ENCODE measurements around the gene FAAP20.

Gene FAAP20

DNA sequence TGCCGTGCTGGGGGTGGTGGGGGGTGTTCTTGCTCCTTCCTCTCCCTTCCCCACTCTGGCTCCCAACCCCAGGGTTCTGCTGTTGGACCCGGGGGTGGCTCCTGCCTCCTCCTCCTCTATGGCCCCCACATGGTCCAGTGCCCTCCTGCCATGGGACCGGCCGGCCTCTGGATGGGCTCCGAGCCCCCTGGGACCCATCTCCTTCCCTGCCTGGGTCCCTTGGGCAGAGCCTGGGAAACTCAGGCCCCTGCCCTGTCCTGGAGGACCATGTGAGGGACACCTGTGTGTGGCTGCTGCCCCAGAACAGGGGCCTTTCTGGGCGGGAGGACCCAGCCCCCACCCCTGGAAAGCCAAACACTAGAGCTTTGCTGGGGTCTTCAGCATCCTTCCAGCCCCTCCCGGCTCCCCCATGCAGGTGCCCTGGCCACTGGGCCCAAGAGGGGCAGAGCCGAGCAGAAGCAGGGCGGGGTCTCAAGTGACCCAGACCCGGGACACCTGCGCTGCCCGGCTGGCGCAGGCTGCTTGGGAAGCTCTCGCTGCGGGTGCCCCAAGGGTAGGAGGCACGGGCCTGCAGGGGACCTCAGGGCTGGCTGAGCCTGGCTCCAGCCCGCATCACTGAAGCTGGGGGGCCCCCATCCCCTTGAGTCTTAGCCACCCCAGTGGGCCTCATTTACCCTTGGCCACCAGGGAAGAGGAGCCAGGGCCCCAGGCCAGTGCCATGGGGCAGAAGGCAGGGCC, 2.5 kb upstream of the FAAP20 start:
- no peak for TF ChIP-seq EZH2phosphoT487 (IDR thresholded peaks at IDR 0.05; ENCODE audit: borderline replicate concordance)
- TF ChIP-seq, protein P1, sequence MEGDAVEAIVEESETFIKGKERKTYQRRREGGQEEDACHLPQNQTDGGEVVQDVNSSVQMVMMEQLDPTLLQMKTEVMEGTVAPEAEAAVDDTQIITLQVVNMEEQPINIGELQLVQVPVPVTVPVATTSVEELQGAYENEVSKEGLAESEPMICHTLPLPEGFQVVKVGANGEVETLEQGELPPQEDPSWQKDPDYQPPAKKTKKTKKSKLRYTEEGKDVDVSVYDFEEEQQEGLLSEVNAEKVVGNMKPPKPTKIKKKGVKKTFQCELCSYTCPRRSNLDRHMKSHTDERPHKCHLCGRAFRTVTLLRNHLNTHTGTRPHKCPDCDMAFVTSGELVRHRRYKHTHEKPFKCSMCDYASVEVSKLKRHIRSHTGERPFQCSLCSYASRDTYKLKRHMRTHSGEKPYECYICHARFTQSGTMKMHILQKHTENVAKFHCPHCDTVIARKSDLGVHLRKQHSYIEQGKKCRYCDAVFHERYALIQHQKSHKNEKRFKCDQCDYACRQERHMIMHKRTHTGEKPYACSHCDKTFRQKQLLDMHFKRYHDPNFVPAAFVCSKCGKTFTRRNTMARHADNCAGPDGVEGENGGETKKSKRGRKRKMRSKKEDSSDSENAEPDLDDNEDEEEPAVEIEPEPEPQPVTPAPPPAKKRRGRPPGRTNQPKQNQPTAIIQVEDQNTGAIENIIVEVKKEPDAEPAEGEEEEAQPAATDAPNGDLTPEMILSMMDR (conservative IDR thresholded peaks at IDR 0.05; ENCODE audit: low read length), result no peak
- H2AFZ ChIP-seq (ENCODE audit: low read length), result no peak overlapping the region
- H3K4me1 ChIP-seq (ENCODE audit: insufficient read depth, low read length, poor library complexity, severe bottlenecking), result peaks cover 9% of the 10 kb centered on the region
- H3F3A ChIP-seq (ENCODE audit: low read depth), result no peaks in the 10 kb centered on the region
- H3K9me3 ChIP-seq (ENCODE audit: insufficient read depth, low read depth, low read length), result no peaks in the 10 kb centered on the region
- H3K4me2 ChIP-seq (ENCODE audit: low read depth, low read length, poor library complexity, severe bottlenecking), result no peak overlapping the region
- no peak overlapping the region for H3K4me3 ChIP-seq (ENCODE audit: low read length, poor library complexity, severe bottlenecking)
- no peaks in the 10 kb centered on the region for H3K27me3 ChIP-seq (ENCODE audit: insufficient read depth, low read length, poor library complexity, severe bottlenecking)
- no peak overlapping the region for H3K9ac ChIP-seq (ENCODE audit: low read depth, low read length, poor library complexity, severe bottlenecking)
- H3K36me3 ChIP-seq (ENCODE audit: insufficient read depth, low read length), result no peaks in the 10 kb centered on the region
- no peaks in the 10 kb centered on the region for H3K9me2 ChIP-seq (replicated peaks; ENCODE audit: low read depth, low read length)
- peaks cover under 1% of the 10 kb centered on the region for H4K20me1 ChIP-seq (ENCODE audit: insufficient read depth, low read length, poor library complexity, severe bottlenecking)
- peaks cover 20% of the 10 kb centered on the region for H3K79me2 ChIP-seq (ENCODE audit: insufficient read depth, low read length)

DNA sequence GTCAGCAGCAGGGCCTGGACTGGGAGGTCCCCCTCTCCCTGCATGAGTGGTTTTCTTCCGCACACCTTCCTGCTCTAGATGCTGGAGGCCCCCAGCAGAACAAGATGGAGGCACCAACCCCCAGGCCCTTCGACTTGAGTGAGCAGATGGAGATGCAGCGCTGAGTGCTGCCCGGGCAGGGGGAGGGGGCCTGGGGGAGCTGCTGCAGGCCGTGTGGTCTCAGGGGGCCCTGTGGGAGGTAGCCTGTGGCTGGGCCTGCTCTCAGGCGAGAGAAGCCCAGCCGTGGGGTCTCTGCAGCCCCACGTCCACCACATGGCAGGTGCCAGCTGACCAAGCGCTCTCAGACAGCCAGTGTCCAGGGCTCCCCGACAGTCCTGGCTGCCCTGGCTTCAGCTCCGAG, 1.2 kb upstream of the FAAP20 start:
- no peak overlapping the region for H2AFZ ChIP-seq (ENCODE audit: low read length)
- H3F3A ChIP-seq (ENCODE audit: low read depth), result no peaks in the 10 kb centered on the region

DNA sequence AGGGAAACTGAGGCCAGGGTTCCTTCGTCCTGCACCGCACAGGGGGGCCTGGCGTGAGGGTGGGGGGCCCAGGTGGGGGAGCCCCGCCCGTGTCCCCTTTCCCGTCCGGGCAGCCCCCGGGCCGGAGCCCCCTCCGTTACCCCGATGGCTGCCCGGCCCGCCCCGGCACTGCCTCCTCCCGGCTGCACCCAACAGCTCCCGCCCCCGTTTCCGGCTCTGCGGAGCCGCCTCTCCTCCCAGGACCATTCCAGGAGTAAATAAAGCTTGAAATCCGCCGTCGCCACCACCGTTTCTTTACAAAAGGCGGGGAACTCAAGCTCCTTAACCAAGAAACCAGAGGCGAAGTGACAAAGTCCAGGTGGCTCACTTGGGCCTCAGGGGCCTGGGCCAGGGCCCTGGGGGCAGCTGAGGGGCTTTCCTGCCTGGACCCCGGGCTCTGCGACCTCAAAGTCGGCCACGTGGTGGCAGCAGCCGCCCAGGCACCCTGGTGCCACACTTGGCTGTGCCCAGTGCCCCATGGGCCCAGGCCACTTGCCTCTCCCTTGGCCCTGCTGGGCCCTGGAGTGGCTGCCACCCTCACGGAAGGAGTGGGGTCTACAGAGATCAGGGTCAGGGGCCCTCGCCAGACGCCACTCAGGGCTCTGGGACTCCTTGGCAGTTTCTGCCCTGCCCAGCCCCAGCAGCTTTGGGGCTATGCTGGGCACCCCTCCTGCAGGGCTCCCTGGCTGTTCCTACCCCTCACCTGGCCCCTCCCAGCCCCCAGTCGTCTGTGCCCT, 514 bp upstream of the FAAP20 start:
- H3K27me3 ChIP-seq (ENCODE audit: insufficient read depth, low read length, poor library complexity, severe bottlenecking), result no peaks in the 10 kb centered on the region
- H2AFZ ChIP-seq (ENCODE audit: low read length), result peak overlapping the region; percentile 88
- H3K9me2 ChIP-seq (replicated peaks; ENCODE audit: low read depth, low read length), result no peaks in the 10 kb centered on the region
- H3K36me3 ChIP-seq (ENCODE audit: insufficient read depth, low read length), result no peaks in the 10 kb centered on the region
- H3K4me1 ChIP-seq (ENCODE audit: insufficient read depth, low read length, poor library complexity, severe bottlenecking), result peaks cover 14% of the 10 kb centered on the region
- H3K4me2 ChIP-seq (ENCODE audit: low read depth, low read length, poor library complexity, severe bottlenecking), result peak overlapping the region; percentile 62
- H3K9ac ChIP-seq (ENCODE audit: low read depth, low read length, poor library complexity, severe bottlenecking), result peak overlapping the region; percentile 69
- H4K20me1 ChIP-seq (ENCODE audit: insufficient read depth, low read length, poor library complexity, severe bottlenecking), result peaks cover 8% of the 10 kb centered on the region
- TF ChIP-seq, protein P1 (conservative IDR thresholded peaks at IDR 0.05; ENCODE audit: low read length), result peak; percentile 85
- TF ChIP-seq EZH2phosphoT487 (IDR thresholded peaks at IDR 0.05; ENCODE audit: borderline replicate concordance), result no peak
- no peaks in the 10 kb centered on the region for H3K9me3 ChIP-seq (ENCODE audit: insufficient read depth, low read depth, low read length)
- peaks cover 30% of the 10 kb centered on the region for H3K79me2 ChIP-seq (ENCODE audit: insufficient read depth, low read length)
- H3K4me3 ChIP-seq (ENCODE audit: low read length, poor library complexity, severe bottlenecking), result peak overlapping the region; percentile 69
- no peaks in the 10 kb centered on the region for H3F3A ChIP-seq (ENCODE audit: low read depth)

More for the DNA sequence above, 1.2 kb upstream of the FAAP20 start:
- peak overlapping the region; percentile 69 for H3K4me3 ChIP-seq (ENCODE audit: low read length, poor library complexity, severe bottlenecking)
- peaks cover 14% of the 10 kb centered on the region for H3K4me1 ChIP-seq (ENCODE audit: insufficient read depth, low read length, poor library complexity, severe bottlenecking)
- no peaks in the 10 kb centered on the region for H3K9me2 ChIP-seq (replicated peaks; ENCODE audit: low read depth, low read length)
- H4K20me1 ChIP-seq (ENCODE audit: insufficient read depth, low read length, poor library complexity, severe bottlenecking), result peaks cover 8% of the 10 kb centered on the region
- no peaks in the 10 kb centered on the region for H3K27me3 ChIP-seq (ENCODE audit: insufficient read depth, low read length, poor library complexity, severe bottlenecking)
- H3K4me2 ChIP-seq (ENCODE audit: low read depth, low read length, poor library complexity, severe bottlenecking), result peak overlapping the region; percentile 62
- peaks cover 30% of the 10 kb centered on the region for H3K79me2 ChIP-seq (ENCODE audit: insufficient read depth, low read length)
- no peaks in the 10 kb centered on the region for H3K36me3 ChIP-seq (ENCODE audit: insufficient read depth, low read length)
- TF ChIP-seq, protein P1 (conservative IDR thresholded peaks at IDR 0.05; ENCODE audit: low read length), result no peak
- no peak for TF ChIP-seq EZH2phosphoT487 (IDR thresholded peaks at IDR 0.05; ENCODE audit: borderline replicate concordance)
- no peaks in the 10 kb centered on the region for H3K9me3 ChIP-seq (ENCODE audit: insufficient read depth, low read depth, low read length)
- H3K9ac ChIP-seq (ENCODE audit: low read depth, low read length, poor library complexity, severe bottlenecking), result peak overlapping the region; percentile 69

All from Loucy (cell line).